Bronchial epithelial cell (primary cell): ENCODE data around the gene CALML6. TPM values are rescaled to one million over a fixed set of nuclear protein-coding genes. Genes with fewer than 3 reads are reported as not detected.

Source experiments
- DNase-seq: peaks from one replicate; pipeline ENCODE4 v3.0.0-alpha.2; 2010; ENCODE audit warnings: low read depth
- FAIRE-seq: peaks from 2 replicates; lab custom pipeline; 2011; peaks lifted over from hg19 to GRCh38; lab: Jason Lieb, UNC
- H3K27me3 ChIP-seq: 2 replicates; pipeline ENCODE4 v1.5.1; 2011; ENCODE audit warnings: low read length; ENCODE audit not compliant: control insufficient read depth, insufficient read depth
- H3K36me3 ChIP-seq: 2 replicates; pipeline ENCODE4 v1.5.1; 2011; ENCODE audit warnings: low read length; ENCODE audit not compliant: control insufficient read depth, insufficient read depth
- H3K4me3 ChIP-seq: 2 replicates; pipeline ENCODE4 v1.5.1; 2011; ENCODE audit warnings: mild to moderate bottlenecking, low read depth, low read length, control low read depth
- CTCF ChIP-seq: IDR thresholded peaks from 2 replicates; pipeline ENCODE4 v1.5.1; 2011; ENCODE audit warnings: mild to moderate bottlenecking, moderate library complexity, low read length, control low read depth, inconsistent platforms; ENCODE audit not compliant: insufficient read depth, severe bottlenecking
- total RNA-seq: library from RNA; depleted of rRNA; stranded (reverse); fragments of >200 nt; gene quantifications from 2 replicates; pipeline ENCODE4 v1.2.1, GENCODE V29; 2014

CALML6 gene
- total RNA-seq, 1 donor from 2014 or later = under 0.01 TPM

GRCh38 chr1:1911350-1912041, 3.6 kb upstream of the CALML6 start:
- no peak for TF ChIP-seq CTCF
- Histone ChIP-seq H3K27me3 (no peaks in the 10 kb centered on the region), H3K36me3 (no peaks in the 10 kb centered on the region), H3K4me3 (no peak overlapping the region)
- DNase-seq = no peak
- FAIRE-seq = no peak

- Histone ChIP-seq H3K4me3 (no peak overlapping the region), H3K27me3 (no peaks in the 10 kb centered on the region), H3K36me3 (no peaks in the 10 kb centered on the region)
- FAIRE-seq (no peak), DNase-seq (no peak)
- no peak for TF ChIP-seq CTCF
These were observed 724 bp upstream of the CALML6 start for GRCh38 chr1:1914101-1914970.

- Histone ChIP-seq H3K36me3 (no peaks in the 10 kb centered on the region), H3K4me3 (no peak overlapping the region), H3K27me3 (no peaks in the 10 kb centered on the region)
- FAIRE-seq = no peak
- TF ChIP-seq CTCF = no peak
- DNase-seq = no peak
These were observed 1.1 kb downstream of the CALML6 start for GRCh38 chr1:1915911-1916840.

- H3K36me3 ChIP-seq = no peaks in the 10 kb centered on the region
- DNase-seq = no peak
- H3K4me3 ChIP-seq = no peak overlapping the region
- no peak for FAIRE-seq
- H3K27me3 ChIP-seq = no peaks in the 10 kb centered on the region
- TF ChIP-seq CTCF = no peak
These were observed 1.8 kb downstream of the CALML6 start for GRCh38 chr1:1916851-1917251.

GRCh38 chr1:1917304-1917976, 2.4 kb downstream of the CALML6 start:
- H3K36me3 ChIP-seq = no peaks in the 10 kb centered on the region
- FAIRE-seq (no peak), DNase-seq (no peak)
- no peak overlapping the region for H3K4me3 ChIP-seq
- H3K27me3 ChIP-seq = no peaks in the 10 kb centered on the region
- TF ChIP-seq CTCF = no peak
